ENCODE data around the gene BDNF.

DNA sequence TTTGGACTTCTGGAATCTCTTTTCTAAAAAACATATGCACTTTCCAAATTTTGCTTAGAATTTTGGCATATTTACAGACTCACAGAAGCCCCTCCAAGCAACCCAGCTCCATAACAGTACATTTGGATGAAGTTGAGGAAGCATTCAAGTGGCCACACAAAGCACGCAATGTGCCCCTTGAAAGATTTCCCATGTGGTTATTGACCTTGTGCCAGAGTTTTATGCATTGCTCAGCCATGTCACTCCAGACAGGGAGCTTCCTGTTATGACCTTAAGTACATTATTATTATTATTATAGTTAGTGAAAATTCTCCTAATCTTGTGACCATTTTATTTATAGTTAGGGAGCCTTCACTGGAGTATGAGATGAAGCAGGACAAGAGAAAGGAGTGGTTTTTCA is 35.0 kb upstream of the BDNF start:
- TF ChIP-seq, protein P1, sequence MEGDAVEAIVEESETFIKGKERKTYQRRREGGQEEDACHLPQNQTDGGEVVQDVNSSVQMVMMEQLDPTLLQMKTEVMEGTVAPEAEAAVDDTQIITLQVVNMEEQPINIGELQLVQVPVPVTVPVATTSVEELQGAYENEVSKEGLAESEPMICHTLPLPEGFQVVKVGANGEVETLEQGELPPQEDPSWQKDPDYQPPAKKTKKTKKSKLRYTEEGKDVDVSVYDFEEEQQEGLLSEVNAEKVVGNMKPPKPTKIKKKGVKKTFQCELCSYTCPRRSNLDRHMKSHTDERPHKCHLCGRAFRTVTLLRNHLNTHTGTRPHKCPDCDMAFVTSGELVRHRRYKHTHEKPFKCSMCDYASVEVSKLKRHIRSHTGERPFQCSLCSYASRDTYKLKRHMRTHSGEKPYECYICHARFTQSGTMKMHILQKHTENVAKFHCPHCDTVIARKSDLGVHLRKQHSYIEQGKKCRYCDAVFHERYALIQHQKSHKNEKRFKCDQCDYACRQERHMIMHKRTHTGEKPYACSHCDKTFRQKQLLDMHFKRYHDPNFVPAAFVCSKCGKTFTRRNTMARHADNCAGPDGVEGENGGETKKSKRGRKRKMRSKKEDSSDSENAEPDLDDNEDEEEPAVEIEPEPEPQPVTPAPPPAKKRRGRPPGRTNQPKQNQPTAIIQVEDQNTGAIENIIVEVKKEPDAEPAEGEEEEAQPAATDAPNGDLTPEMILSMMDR (IDR thresholded peaks at IDR 0.05) = no peak
- no peak for TF ChIP-seq EZH2 (IDR thresholded peaks at IDR 0.05; ENCODE audit: borderline replicate concordance, insufficient read depth, low read depth, low read length, poor library complexity, severe bottlenecking)

Data from B cell (primary cell).